A673 (cell line): Measurements from ENCODE around the gene AGPAT3.

Experiments
- EZH2 ChIP-seq: fragments of 200-600 bp; sonication (generic); IDR thresholded peaks from 2 replicates; pipeline ENCODE4 v1.6.1; 2017; ENCODE audit warnings: borderline replicate concordance, low read depth, mild to moderate bottlenecking, mixed read lengths, antibody characterized with exemption, low read length; ENCODE audit not compliant: poor library complexity, severe bottlenecking
- TF ChIP-seq, protein P1 (sequence below): fragments of 300-800, 200-600 bp; sonication (generic); conservative IDR thresholded peaks from 2 replicates; pipeline ENCODE4 v1.5.1; 2017; ENCODE audit warnings: low read depth, mild to moderate bottlenecking, antibody characterized with exemption, low read length, moderate library complexity, mixed read lengths

DNA sequence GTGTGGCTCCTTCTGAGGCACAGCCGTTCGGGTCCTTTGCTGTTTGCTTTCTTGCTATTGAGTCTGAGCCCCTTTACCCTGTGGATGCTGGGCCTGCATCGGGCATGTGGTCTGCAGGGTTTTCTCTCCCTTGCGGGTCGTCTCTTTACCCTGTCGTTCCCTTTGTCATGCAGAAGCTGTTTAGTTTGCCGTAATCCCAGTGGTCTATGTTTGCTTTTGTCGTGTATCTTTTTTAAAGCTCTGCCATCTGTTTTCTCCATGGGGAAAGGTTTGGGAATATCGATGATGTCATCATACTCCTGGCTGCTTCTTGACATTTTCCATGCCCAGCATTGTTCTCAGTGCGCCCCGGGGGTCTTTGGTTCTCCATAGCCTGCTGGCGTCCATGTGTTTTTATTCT, 68.2 kb downstream of the AGPAT3 start:
- TF ChIP-seq, protein P1, sequence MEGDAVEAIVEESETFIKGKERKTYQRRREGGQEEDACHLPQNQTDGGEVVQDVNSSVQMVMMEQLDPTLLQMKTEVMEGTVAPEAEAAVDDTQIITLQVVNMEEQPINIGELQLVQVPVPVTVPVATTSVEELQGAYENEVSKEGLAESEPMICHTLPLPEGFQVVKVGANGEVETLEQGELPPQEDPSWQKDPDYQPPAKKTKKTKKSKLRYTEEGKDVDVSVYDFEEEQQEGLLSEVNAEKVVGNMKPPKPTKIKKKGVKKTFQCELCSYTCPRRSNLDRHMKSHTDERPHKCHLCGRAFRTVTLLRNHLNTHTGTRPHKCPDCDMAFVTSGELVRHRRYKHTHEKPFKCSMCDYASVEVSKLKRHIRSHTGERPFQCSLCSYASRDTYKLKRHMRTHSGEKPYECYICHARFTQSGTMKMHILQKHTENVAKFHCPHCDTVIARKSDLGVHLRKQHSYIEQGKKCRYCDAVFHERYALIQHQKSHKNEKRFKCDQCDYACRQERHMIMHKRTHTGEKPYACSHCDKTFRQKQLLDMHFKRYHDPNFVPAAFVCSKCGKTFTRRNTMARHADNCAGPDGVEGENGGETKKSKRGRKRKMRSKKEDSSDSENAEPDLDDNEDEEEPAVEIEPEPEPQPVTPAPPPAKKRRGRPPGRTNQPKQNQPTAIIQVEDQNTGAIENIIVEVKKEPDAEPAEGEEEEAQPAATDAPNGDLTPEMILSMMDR, result no peak
- no peak for TF ChIP-seq EZH2
